HCEC 1CT (cell line): ENCODE data around the gene KCNC1.
A peak's percentile ranks its signal among the peaks of the same experiment; 100 is the strongest.

ENCODE experiments used
- DNase-seq: peaks from one replicate; pipeline ENCODE4 v3.0.0-alpha.2; 2017

The KCNC1 gene

DNA sequence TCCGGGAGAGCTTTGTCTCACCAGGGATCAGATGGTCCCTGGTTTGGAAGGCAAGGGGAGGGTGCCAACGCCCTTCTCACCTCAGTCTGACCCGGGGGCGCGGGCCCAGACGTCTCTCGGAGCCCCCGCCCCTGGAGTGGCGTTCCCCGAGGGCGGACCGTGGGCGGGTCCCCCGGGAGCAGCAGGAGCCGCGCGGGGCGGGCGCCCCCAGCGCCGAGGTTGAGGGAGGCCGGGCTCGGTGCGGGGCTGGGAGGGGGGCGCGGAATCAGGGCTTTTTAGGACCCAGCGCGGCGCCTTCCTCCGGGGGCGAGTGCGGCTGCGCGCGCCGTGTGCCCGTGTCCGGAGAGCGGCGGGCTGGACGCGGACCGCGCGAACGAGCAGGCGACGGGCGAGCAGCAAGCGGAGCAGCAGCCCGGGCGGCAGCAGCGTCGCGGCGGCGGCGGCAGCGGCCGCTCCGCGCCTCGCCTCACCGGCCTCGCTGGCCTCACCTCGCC lies at the start of gene KCNC1:
Gene KCNC1, plus strand, starts transcription at position 364 of the 494 bp plus-strand sequence. CDS start 1,222 bp downstream, outside the sequence.
- no peak for DNase-seq

DNA sequence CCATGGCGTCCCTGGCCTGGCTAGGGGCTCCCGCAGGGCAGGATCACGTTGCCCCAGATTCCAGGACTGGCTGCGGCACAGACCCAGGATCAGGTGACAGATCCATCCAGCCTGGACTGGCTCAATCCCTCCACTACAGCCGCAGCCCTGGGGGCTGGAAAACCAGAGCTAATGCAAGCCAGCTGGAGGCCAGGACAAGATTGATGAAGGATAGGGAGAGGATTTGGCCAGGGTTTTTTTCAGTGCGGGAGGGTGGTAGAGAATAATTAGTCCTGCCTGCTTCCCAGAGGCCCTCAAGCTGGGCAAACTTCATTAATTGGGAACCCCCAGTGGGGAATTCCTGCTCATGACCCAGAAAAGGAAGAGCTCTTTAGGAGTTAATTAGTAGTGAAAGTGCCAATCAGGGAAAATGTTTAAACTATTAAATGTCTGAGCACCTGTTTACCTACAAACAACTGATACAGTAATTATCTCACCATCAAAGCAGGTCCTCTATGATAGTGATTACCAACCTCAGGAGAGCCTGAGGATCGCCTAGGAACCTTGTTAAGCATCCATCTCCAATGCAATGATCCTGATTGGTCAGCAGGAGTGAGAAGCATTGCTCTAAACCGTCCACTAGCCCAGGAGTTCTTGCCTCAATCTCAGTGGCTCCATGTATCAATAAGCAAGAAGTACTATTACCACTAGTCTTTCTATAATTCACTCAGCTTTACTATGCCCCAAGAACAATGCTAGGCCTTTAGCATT lies 48.2 kb upstream of the KCNC1 start:
- no peak for DNase-seq

GRCh38 chr11:17687946-17688670 lies 46.5 kb upstream of the KCNC1 start:
- no peak for DNase-seq

- DNase-seq, result no peak
Observed at GRCh38 chr11:17691550-17691949, 43.0 kb upstream of the KCNC1 start.

- DNase-seq, result no peak
Observed at GRCh38 chr11:17691976-17692375, 42.6 kb upstream of the KCNC1 start.

DNA sequence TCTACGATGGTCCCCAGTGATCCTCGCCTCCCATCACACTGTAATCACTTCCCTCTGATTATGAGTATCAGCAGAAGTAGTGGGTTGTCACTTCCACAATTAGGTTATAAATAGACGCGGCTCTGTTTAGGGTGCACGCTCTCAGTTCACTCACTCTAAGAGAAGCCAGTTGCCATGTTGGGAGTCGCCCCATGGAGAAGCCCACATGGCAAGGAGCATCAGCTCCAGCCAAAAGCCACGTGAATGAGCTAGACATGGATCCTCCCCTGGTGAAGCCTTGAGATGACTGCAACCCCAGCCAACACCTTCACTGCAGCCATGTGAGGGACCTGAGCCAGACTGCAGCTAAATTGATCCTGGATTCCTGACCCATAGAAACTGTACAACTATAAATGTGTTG lies 41.6 kb upstream of the KCNC1 start:
- no peak for DNase-seq

GRCh38 chr11:17693531-17693930 lies 41.0 kb upstream of the KCNC1 start:
- no peak for DNase-seq

- no peak for DNase-seq
Observed at GRCh38 chr11:17694494-17695110, 40.0 kb upstream of the KCNC1 start.

DNA sequence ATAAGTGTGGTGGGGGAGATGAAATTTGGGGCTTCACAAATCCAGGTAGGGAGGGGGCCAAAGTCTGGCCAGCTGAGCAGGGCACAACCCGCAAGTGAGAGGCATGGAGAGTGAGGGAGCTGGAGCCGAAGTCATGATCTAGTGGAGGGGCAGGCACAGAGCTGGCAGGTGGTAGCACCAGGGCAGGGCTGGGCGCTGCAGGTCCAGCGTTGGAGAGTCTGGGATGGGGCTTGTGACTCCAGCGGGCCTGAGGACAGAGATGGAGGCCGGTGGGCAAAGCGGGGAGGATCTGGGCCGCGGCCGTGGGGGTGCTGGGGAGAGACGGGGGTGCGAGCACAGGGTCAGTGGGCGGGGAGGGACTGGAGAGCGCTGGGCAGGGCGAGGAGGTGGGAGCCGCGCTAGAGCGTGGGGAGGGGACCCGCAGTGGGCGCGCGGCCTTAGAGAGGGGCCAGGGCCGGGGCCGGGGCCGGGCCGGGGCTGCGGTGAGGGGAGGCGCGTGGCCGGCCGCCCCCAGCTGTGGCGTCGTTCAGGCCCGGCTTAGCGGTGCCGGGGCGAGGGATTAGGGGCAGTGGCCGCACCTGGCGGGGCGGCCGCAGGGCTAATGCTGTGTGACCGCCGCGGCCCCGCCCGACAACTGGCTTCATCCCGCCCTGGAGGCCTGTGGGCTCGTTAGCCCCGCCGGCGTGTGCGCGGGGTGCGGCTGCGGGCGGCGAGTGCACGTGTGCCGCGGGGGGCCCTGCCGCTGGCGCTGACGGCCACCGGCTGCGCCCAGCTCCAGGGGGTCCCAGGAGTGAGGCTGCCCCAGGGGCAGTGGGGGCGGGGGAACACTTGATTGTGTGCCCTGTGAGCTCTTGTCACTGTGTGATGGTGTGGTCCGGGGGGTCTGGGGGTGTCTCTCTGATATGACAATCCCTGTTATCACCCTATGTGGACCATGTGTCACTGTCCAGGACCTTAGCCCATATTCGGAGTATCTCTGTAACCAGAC lies 38.8 kb upstream of the KCNC1 start:
- no peak for DNase-seq

DNA sequence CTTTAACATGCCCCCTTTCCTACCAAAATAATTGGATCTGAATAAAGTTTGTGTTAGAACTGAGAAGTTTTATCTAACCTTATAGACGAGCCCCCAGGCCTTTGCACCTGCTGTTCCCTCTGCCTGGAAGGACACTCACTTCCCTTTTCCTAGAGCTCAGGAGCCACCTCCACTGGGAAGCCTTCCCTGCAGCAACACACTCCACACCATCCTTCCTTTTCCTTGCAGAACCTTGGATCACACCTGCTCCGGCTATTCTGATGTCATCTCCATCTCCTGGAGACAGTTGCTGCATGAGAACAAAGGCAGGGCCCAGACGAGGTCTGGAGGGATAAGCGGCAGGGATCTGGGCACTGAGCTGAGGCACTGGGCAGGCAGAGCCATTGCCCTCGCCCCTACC lies 37.8 kb upstream of the KCNC1 start:
- DNase-seq, result no peak

DNA sequence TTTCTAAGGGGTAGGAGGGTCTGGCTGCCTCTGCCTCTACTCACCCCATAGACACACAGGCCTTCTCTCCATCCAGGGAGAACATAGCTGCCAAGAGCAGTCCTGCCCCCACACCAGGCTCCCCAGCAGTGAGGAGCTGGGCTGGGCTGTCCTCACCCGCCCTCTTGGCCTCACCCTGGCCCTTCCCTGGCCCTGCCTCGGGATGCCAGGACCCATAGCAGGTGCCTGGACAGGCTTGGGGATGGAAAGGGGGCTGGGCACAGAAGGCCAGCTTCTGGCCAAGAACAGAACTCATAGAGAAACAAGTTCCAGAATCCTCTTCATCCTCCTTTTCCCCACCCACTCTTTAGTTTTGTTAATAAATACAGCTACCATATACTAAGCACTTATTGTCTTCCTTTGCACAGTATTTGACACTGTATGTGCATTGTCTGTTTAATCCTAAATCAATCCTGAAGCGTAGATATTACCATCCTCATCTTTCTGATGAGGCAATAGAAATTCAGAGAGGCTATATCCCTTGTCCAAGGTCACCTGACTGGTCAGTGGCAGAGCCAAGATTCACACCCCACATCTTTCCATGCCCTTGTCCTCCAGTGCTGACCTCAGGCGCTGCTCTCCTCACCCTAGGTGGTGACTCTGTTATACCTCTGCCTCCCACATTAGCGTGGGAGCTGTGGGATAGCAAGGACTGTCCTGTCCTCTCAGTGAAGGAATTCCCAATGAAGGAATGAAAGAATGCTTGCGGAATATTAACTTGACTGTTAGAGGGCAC lies 37.2 kb upstream of the KCNC1 start:
- no peak for DNase-seq

DNA sequence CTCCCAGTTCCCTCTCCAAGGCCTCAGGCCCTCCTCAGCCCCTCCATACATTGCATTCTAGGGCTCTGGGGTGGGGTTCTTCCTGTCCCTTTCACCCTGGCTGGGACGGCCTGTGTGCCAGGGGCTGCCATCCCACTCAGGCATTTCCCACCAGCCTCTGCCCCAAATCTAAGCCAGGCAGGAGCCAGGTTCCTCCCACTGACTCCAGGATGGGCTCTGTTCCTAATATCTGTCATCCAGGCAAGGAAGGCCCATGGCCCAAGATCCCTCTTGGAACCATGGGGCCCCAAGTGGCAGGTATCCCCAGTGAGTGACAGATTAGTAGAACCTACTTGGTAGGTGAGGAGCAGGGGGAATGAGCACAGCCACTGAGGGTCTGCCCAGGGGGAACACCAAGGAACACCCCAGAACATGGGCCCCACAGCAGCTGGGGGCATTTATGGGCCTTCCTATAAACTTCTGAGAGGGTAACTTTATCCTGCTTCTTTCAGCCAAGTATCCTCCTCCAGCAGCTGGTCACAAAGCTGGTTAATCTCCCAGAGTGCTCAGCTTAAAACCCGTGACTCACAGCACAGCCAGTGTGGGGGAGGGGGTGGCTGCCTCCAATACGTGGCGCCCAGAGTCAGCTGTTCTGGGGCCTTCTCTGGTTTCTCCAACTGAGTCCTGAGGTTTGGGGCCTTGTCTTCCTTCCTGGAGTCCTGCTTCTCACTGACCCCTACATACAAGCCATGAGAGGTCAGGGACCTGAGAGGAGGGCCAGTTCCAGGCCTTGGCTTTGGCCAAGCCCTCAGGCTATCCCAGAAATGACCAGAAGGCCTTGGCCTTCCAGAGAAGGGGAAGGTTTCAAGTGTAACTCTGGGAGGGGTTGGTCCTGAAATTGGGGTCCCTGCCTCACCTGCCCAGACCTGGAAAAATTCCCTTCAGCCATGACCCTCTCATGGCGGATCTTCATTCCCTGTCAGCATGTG lies 35.1 kb upstream of the KCNC1 start:
- DNase-seq, result peak; percentile 49

DNA sequence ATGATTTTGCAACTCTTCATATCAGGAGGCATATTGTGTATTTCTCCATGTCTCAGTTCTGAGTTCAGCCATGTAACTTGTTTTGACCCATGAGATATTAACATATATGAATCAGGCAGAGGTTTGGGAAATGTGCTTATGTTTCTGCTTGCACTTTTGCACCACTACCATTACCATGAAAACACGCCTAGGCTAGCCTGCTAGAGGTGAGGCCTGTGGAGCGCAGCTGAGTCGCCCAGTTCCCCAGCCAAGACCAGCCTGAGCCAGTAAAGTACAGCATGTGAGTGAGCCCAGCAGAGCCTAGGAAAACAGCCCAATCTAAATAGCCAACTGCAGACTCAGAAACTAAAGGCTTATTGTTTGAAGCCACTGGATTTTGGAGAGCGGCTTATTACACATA lies 33.6 kb upstream of the KCNC1 start:
- DNase-seq, result no peak

DNA sequence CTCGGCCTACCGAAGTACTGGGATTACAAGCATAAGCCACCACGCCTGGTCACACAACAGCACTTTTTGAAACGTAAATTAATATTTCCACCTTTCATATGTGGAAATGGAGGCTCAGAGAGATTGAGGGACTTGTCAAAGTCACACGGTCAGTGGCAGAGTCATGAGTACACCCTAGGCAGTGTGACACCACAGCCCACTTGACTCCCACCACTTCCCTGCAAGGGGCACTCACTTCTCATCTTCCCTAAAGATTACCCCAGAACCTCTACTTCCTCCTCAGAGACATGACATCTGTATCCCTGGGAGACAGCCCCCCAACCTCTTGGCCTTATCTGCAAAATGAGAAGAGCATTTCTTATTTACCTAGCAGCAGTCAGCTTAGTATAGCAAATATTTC lies 31.7 kb upstream of the KCNC1 start:
- DNase-seq, result no peak

DNA sequence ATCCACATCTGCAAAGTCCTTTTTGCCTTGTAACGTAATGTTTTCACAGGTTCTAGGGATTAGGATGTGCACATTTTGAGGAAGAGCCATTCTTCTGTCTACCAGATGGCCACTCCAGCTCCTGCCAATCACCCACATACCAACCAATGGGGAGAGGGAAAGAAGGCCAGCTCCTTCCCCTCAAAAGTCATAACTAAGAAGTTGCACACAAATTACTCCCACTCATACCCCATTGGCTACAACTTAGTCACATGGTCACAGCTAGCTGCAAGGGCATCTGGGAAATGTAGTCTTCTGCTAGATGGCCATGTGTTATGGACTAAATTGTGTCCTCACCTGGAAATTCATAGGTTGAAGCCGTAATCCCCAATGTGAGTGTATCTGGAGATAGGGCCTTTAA lies 30.6 kb upstream of the KCNC1 start:
- no peak for DNase-seq

DNA sequence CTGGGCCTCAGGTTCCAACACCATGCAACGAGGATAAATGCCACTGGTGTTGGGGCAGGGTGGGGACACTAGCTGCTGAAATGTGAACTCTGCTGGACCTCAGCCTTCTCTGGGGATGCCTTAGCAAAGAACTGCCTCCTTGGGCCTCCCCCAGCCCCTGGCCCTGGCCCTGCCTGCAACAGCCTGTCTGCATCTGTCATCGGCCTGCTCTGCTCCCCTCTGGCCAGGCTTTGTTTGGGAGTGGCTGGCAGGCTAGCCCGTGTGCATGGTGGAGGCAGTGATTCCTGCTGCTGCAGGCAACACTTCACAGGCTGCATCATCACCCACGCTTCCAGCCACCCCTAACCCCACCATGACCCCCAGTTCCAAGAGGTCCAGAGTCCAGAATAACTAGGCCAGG lies 26.8 kb upstream of the KCNC1 start:
- DNase-seq, result no peak

DNA sequence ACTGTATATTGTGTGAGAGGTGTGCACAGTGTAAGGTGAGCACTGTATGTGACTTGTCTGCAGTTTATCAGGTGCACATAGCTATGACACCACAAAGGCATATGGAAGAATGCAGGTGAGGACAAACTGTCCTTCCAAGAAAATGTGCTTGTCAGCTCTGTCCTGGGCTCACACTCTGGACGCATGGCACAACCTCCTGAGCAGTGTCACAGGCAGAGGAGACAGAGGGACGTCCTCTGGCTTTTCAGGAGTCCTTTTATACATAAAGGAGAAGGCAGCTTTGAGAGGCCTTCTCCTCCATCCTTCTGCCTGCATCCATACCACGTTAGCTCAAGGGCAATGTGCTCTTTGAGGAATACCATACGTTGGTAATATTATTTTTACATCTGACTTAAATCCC lies 22.7 kb upstream of the KCNC1 start:
- DNase-seq, result no peak

GRCh38 chr11:17713851-17714250 lies 20.7 kb upstream of the KCNC1 start:
- no peak for DNase-seq

DNA sequence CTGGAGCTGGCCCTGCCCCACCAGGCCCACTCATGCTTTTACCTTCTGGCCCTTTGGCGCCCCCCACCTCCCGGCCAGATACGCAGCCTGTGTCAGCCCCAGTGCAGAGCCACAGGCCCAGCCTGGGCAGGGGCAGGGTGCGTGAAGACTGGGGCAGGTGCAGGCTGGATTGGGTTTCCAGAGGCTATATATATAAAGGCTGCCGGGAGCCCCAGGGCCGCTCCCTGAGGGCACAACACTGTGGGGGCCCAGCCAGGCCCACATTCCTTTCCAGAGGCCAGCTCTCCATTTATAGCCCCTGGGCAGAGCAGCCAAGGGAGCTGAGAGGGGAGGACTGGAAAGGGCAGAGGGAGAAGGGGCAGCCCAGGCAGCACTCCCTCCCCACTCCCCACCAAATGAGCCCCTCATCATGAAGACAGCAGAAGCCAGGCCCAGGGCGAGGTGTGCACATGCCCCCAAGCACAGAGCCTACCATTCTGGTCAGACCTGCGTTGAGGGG lies 20.2 kb upstream of the KCNC1 start:
- no peak for DNase-seq

DNA sequence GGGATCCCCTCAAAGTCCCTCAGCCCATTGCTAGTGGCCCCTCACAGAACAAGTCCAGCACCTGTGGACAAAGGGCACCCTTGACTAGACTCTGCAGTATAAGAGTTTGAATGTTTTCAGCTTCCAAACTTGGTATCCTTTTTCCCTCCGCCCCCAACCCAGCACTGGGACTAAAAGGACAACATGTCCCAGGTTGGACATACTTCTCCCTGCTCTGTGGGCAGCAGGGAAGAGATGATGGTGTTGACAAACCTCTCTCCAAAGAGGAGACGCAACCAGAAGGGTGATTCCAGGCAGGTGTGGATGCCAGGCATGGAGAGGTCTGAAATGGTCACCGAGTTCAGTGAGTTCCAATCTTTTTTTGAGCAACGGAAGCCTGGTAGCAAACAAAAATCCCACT lies 19.7 kb upstream of the KCNC1 start:
- DNase-seq, result no peak
